Loucy (cell line): Measurements from ENCODE around the gene EIF4E3.

Source experiments
- H2AFZ ChIP-seq: fragments of 200-600 bp; sonication (generic); 2 replicates; pipeline ENCODE4 v1.6.0; 2016; ENCODE audit warnings: antibody characterized with exemption, mild to moderate bottlenecking, low read length, moderate library complexity
- H3F3A ChIP-seq: fragments of 200-600 bp; 2 replicates; pipeline ENCODE4 v1.6.0; 2016; ENCODE audit warnings: antibody characterized with exemption, low read depth, mild to moderate bottlenecking
- H3K27me3 ChIP-seq: fragments of 200-600 bp; sonication (generic); 2 replicates; pipeline ENCODE4 v1.6.1; 2014; ENCODE audit warnings: low read length, mild to moderate bottlenecking; ENCODE audit not compliant: insufficient read depth, poor library complexity, severe bottlenecking
- H3K36me3 ChIP-seq: fragments of 200-600 bp; sonication (generic); 2 replicates; pipeline ENCODE4 v1.6.1; 2016; ENCODE audit warnings: low read length; ENCODE audit not compliant: insufficient read depth
- H3K4me1 ChIP-seq: fragments of 200-600 bp; sonication (generic); 2 replicates; pipeline ENCODE4 v1.5.1; 2014; ENCODE audit warnings: low read length, mild to moderate bottlenecking; ENCODE audit not compliant: insufficient read depth, poor library complexity, severe bottlenecking
- H3K4me2 ChIP-seq: fragments of 200-600 bp; sonication (generic); 2 replicates; pipeline ENCODE4 v1.6.0; 2014; ENCODE audit warnings: antibody characterized with exemption, low read length, low read depth, mild to moderate bottlenecking; ENCODE audit not compliant: poor library complexity, severe bottlenecking
- H3K4me3 ChIP-seq: fragments of 200-600 bp; sonication (generic); 2 replicates; pipeline ENCODE4 v1.5.1; 2014; ENCODE audit warnings: low read length, mild to moderate bottlenecking, mixed read lengths; ENCODE audit not compliant: poor library complexity, severe bottlenecking
- H3K79me2 ChIP-seq: fragments of 200-600 bp; sonication (generic); 2 replicates; pipeline ENCODE4 v1.6.1; 2014; ENCODE audit warnings: low read length; ENCODE audit not compliant: insufficient read depth
- H3K9ac ChIP-seq: fragments of 200-600 bp; sonication (generic); 2 replicates; pipeline ENCODE4 v1.6.0; 2014; ENCODE audit warnings: mild to moderate bottlenecking, low read depth, low read length, moderate library complexity; ENCODE audit not compliant: poor library complexity, severe bottlenecking
- H3K9me2 ChIP-seq: fragments of 200-600 bp; sonication (generic); replicated peaks from 2 replicates; pipeline ENCODE4 v1.6.1; 2016; ENCODE audit warnings: low read depth, low read length, mixed read lengths
- H3K9me3 ChIP-seq: fragments of 200-600 bp; sonication (generic); 2 replicates; pipeline ENCODE4 v1.6.1; 2014; ENCODE audit warnings: mild to moderate bottlenecking, antibody characterized with exemption, low read length, low read depth; ENCODE audit not compliant: insufficient read depth
- H4K20me1 ChIP-seq: fragments of 200-600 bp; sonication (generic); 2 replicates; pipeline ENCODE4 v1.6.0; 2014; ENCODE audit warnings: antibody characterized with exemption, low read length, mild to moderate bottlenecking; ENCODE audit not compliant: insufficient read depth, poor library complexity, severe bottlenecking
- EZH2phosphoT487 ChIP-seq: fragments of 200-600 bp; IDR thresholded peaks from 2 replicates; pipeline ENCODE4 v1.6.1; 2018; ENCODE audit warnings: antibody characterized with exemption, mild to moderate bottlenecking, moderate library complexity, borderline replicate concordance
- TF ChIP-seq, protein P1 (sequence below): fragments of 200-600 bp; sonication (generic); conservative IDR thresholded peaks from 2 replicates; pipeline ENCODE4 v1.5.1; 2014; ENCODE audit warnings: mild to moderate bottlenecking, antibody characterized with exemption, low read length

EIF4E3 gene

GRCh38 chr3:71634671-71635070 lies 90.5 kb downstream of the EIF4E3 start:
- TF ChIP-seq, protein P1, sequence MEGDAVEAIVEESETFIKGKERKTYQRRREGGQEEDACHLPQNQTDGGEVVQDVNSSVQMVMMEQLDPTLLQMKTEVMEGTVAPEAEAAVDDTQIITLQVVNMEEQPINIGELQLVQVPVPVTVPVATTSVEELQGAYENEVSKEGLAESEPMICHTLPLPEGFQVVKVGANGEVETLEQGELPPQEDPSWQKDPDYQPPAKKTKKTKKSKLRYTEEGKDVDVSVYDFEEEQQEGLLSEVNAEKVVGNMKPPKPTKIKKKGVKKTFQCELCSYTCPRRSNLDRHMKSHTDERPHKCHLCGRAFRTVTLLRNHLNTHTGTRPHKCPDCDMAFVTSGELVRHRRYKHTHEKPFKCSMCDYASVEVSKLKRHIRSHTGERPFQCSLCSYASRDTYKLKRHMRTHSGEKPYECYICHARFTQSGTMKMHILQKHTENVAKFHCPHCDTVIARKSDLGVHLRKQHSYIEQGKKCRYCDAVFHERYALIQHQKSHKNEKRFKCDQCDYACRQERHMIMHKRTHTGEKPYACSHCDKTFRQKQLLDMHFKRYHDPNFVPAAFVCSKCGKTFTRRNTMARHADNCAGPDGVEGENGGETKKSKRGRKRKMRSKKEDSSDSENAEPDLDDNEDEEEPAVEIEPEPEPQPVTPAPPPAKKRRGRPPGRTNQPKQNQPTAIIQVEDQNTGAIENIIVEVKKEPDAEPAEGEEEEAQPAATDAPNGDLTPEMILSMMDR = no peak
- no peak for TF ChIP-seq EZH2phosphoT487
- Histone ChIP-seq H3K79me2 (no peaks in the 10 kb centered on the region), H3K9me3 (no peaks in the 10 kb centered on the region), H2AFZ (no peak overlapping the region), H3K4me2 (no peak overlapping the region), H3F3A (no peaks in the 10 kb centered on the region), H3K9ac (no peak overlapping the region), H3K36me3 (no peaks in the 10 kb centered on the region), H3K4me1 (no peaks in the 10 kb centered on the region), H4K20me1 (no peaks in the 10 kb centered on the region), H3K4me3 (no peak overlapping the region), H3K27me3 (no peaks in the 10 kb centered on the region), H3K9me2 (no peaks in the 10 kb centered on the region)

DNA sequence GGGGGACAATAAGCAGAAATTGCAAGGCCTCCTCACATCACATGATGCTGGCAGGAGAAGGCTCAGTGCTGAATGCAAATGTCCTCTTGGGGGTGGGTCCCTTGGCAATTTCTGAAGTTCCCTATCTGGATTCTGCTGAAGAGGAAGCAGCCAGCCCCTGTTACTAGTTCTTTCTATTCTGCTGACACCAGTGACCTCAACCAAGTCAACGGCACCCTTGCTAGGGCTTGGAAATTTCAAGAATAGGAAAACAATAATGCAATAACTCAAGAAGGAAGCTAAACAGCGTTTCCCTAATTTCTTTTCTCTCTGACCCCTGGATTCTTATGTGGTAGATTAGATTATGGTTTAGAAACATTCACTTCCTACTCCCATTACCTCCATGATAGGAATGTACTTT lies 95.5 kb downstream of the EIF4E3 start:
- H3K4me2 ChIP-seq = no peak overlapping the region

GRCh38 chr3:71629289-71629688 lies 95.9 kb downstream of the EIF4E3 start:
- Histone ChIP-seq H4K20me1 (no peaks in the 10 kb centered on the region), H3K79me2 (no peaks in the 10 kb centered on the region), H3K36me3 (no peaks in the 10 kb centered on the region), H3K9ac (no peak overlapping the region), H3K27me3 (no peaks in the 10 kb centered on the region), H3K4me2 (no peak overlapping the region), H3K4me1 (no peaks in the 10 kb centered on the region), H3F3A (no peaks in the 10 kb centered on the region), H2AFZ (no peak overlapping the region), H3K4me3 (no peak overlapping the region), H3K9me2 (no peaks in the 10 kb centered on the region), H3K9me3 (no peaks in the 10 kb centered on the region)
- TF ChIP-seq, protein P1 = no peak

More for the DNA sequence above, 95.5 kb downstream of the EIF4E3 start:
- Histone ChIP-seq H3K4me3 (no peak overlapping the region), H3F3A (no peaks in the 10 kb centered on the region), H3K9ac (no peak overlapping the region), H3K4me1 (no peaks in the 10 kb centered on the region), H4K20me1 (no peaks in the 10 kb centered on the region), H3K9me3 (no peaks in the 10 kb centered on the region), H3K79me2 (no peaks in the 10 kb centered on the region), H2AFZ (no peak overlapping the region), H3K9me2 (no peaks in the 10 kb centered on the region), H3K27me3 (no peaks in the 10 kb centered on the region), H3K36me3 (no peaks in the 10 kb centered on the region)
- TF ChIP-seq, protein P1 = no peak
- TF ChIP-seq EZH2phosphoT487 = no peak
